HG03378 (cell line): ENCODE measurements around the gene APOBEC2.
"Not testable (repeated sequence)": the region's sequence is repeated elsewhere in the genome, so short reads cannot be mapped to it uniquely, and the experiment has no call there.

Experiments
- ATAC-seq: cut with Tn5 transposase; IDR thresholded peaks from one replicate; pipeline ENCODE4 v1.9.1; 2021; ENCODE audit warnings: mild to moderate bottlenecking, moderate library complexity; ENCODE audit not compliant: unreplicated experiment

Gene APOBEC2

GRCh38 chr6:41053041-41053440, at the start of gene APOBEC2:
Gene APOBEC2 (plus strand): TSS chr6:41053202. CDS start chr6:41053348, 146 bp downstream.
- no peak for ATAC-seq

- not testable (repeated sequence) for ATAC-seq
Observed at GRCh38 chr6:41006217-41006616, 46.8 kb upstream of the APOBEC2 start.

GRCh38 chr6:41006980-41007379, 46.0 kb upstream of the APOBEC2 start:
- ATAC-seq = not testable (repeated sequence)

- ATAC-seq = no peak
Observed at GRCh38 chr6:41008011-41008410, 45.0 kb upstream of the APOBEC2 start.

GRCh38 chr6:41009669-41010068, 43.3 kb upstream of the APOBEC2 start:
- ATAC-seq = no peak

- no peak for ATAC-seq
Observed at GRCh38 chr6:41011673-41012072, 41.3 kb upstream of the APOBEC2 start.

- ATAC-seq = no peak
Observed at GRCh38 chr6:41013466-41014153, 39.4 kb upstream of the APOBEC2 start.

- no peak for ATAC-seq
Observed at GRCh38 chr6:41014780-41015179, 38.2 kb upstream of the APOBEC2 start.

- ATAC-seq = not testable (repeated sequence)
Observed at GRCh38 chr6:41015860-41016259, 37.1 kb upstream of the APOBEC2 start.

GRCh38 chr6:41017663-41018062, 35.3 kb upstream of the APOBEC2 start:
- no peak for ATAC-seq

GRCh38 chr6:41021832-41022231, 31.2 kb upstream of the APOBEC2 start:
- no peak for ATAC-seq

GRCh38 chr6:41022294-41022693, 30.7 kb upstream of the APOBEC2 start:
- ATAC-seq = no peak

- ATAC-seq = no peak
Observed at GRCh38 chr6:41023114-41023513, 29.9 kb upstream of the APOBEC2 start.

- ATAC-seq = no peak
Observed at GRCh38 chr6:41025966-41026530, 27.0 kb upstream of the APOBEC2 start.

GRCh38 chr6:41027241-41027640, 25.8 kb upstream of the APOBEC2 start:
- ATAC-seq = no peak

- peak; percentile 56 for ATAC-seq
Observed at GRCh38 chr6:41027799-41028560, 25.0 kb upstream of the APOBEC2 start.

- peak; percentile 38 for ATAC-seq
Observed at GRCh38 chr6:41028561-41029412, 24.2 kb upstream of the APOBEC2 start.

GRCh38 chr6:41032830-41033229, 20.2 kb upstream of the APOBEC2 start:
- ATAC-seq = no peak

- ATAC-seq = no peak
Observed at GRCh38 chr6:41033776-41034175, 19.2 kb upstream of the APOBEC2 start.

- no peak for ATAC-seq
Observed at GRCh38 chr6:41036186-41036585, 16.8 kb upstream of the APOBEC2 start.

- ATAC-seq = no peak
Observed at GRCh38 chr6:41036601-41037000, 16.4 kb upstream of the APOBEC2 start.
